ENCODE results near the gene ROS1. TPM values are rescaled to one million over a fixed set of nuclear protein-coding genes. Genes with fewer than 3 reads are reported as not detected.

ROS1 gene
- total and polyA plus RNA-seq, 10 of the 15 experiments (the other 5 are each of a cell fraction or from before 2014, with no cell fraction given) = under 0.01 to 0.07 (median 0.03) TPM; not detected in 5

- intact Hi-C loops (cut with micrococcal nuclease; ENCODE audit: unreplicated experiment) = no loop called here
- no peaks in the 10 kb centered on the region for H4K20me1 ChIP-seq (ENCODE audit: control insufficient read depth, insufficient read depth)
- H3K9ac ChIP-seq (ENCODE audit: control insufficient read depth, insufficient read depth, low read length) = no peak overlapping the region
- in situ Hi-C loops (cut with MboI) = no loop called here
- no peaks in the 10 kb centered on the region for H3K79me2 ChIP-seq (ENCODE audit: control insufficient read depth, insufficient read depth, low read length)
- ChIA-PET SMC1A (ENCODE audit: uncharacterized antibody, unreplicated experiment) (no interaction called here), RAD21 (ENCODE audit: unreplicated experiment) (no interaction called here), POLR2A (no interaction called here), CTCF (no interaction called here)
- ATAC-seq (no peak), DNase-seq (ENCODE audit: low read depth, low spot score) (no peak), FAIRE-seq (no peak)
- H3K36me3 ChIP-seq (ENCODE audit: control insufficient read depth in 2 of 2, insufficient read depth in 2 of 2, low read length in 1 of 2) = no peaks in the 10 kb centered on the region
- BruUV-seq (replicated peaks) = no TSS peak
- 48% methylated on average over 4 of the region's 4 CpGs for WGBS (ENCODE audit: insufficient coverage, insufficient replicate concordance, low lambda C conversion rate, missing lambda C conversion rate)
- H3K4me3 ChIP-seq = no peak overlapping the region
- H3K27me3 ChIP-seq (replicated peaks in 1 of 2; ENCODE audit: control insufficient read depth in 2 of 2, insufficient read depth in 2 of 2, low read length in 1 of 2) = no peaks in the 10 kb centered on the region
- TF ChIP-seq TCF12 (IDR thresholded peaks at IDR 0.05; ENCODE audit: low read depth, low read length) = no peak
- TF ChIP-seq BCL3 (IDR thresholded peaks at IDR 0.05; ENCODE audit: borderline replicate concordance, insufficient read depth, low read depth, low read length, poor library complexity, severe bottlenecking) = no peak
- no peak overlapping the region for H3K4me2 ChIP-seq (ENCODE audit: control insufficient read depth, insufficient read depth)
- no peak overlapping the region for H2AFZ ChIP-seq (ENCODE audit: control insufficient read depth, low read depth, low read length)
- no peaks in the 10 kb centered on the region for H3K4me1 ChIP-seq (ENCODE audit: control insufficient read depth, insufficient read depth, low read length)
- H3K27ac ChIP-seq (ENCODE audit: control insufficient read depth, insufficient read depth) = no peak overlapping the region
- no peaks in the 10 kb centered on the region for H3K9me3 ChIP-seq (replicated peaks; ENCODE audit: control insufficient read depth, insufficient read depth, low read length)
Measured at GRCh38 chr6:117328500-117328899, 97.2 kb downstream of the ROS1 start.

GRCh38 chr6:117328005-117328389 is 97.7 kb downstream of the ROS1 start:
- Histone ChIP-seq H3K36me3 (ENCODE audit: control insufficient read depth in 2 of 2, insufficient read depth in 2 of 2, low read length in 1 of 2) (no peaks in the 10 kb centered on the region), H3K9ac (ENCODE audit: control insufficient read depth, insufficient read depth, low read length) (no peak overlapping the region), H4K20me1 (ENCODE audit: control insufficient read depth, insufficient read depth) (no peaks in the 10 kb centered on the region), H3K27ac (ENCODE audit: control insufficient read depth, insufficient read depth) (no peak overlapping the region), H3K79me2 (ENCODE audit: control insufficient read depth, insufficient read depth, low read length) (no peaks in the 10 kb centered on the region), H3K9me3 (replicated peaks; ENCODE audit: control insufficient read depth, insufficient read depth, low read length) (no peaks in the 10 kb centered on the region), H2AFZ (ENCODE audit: control insufficient read depth, low read depth, low read length) (no peak overlapping the region), H3K4me3 (no peak overlapping the region), H3K4me1 (ENCODE audit: control insufficient read depth, insufficient read depth, low read length) (no peaks in the 10 kb centered on the region), H3K4me2 (ENCODE audit: control insufficient read depth, insufficient read depth) (no peak overlapping the region), H3K27me3 (replicated peaks in 1 of 2; ENCODE audit: control insufficient read depth in 2 of 2, insufficient read depth in 2 of 2, low read length in 1 of 2) (no peaks in the 10 kb centered on the region)
- RAD21 ChIA-PET (ENCODE audit: unreplicated experiment) = no interaction called here
- CTCF ChIA-PET = no interaction called here
- DNase-seq (ENCODE audit: low read depth, low spot score) (no peak), FAIRE-seq (no peak), ATAC-seq (no peak)
- TF ChIP-seq TCF3 (IDR thresholded peaks at IDR 0.05; ENCODE audit: borderline replicate concordance, insufficient read depth, low read depth, low read length) (no peak), IKZF1 (conservative IDR thresholded peaks at IDR 0.05) (no peak), HCFC1 (IDR thresholded peaks at IDR 0.05; ENCODE audit: low read length) (no peak), ETV6 (conservative IDR thresholded peaks at IDR 0.05 in 1 of 2, IDR thresholded peaks at IDR 0.05 in 1 of 2; ENCODE audit: borderline replicate concordance in 1 of 2, low read depth in 1 of 2) (no peak)
- SMC1A ChIA-PET (ENCODE audit: uncharacterized antibody, unreplicated experiment) = no interaction called here
- intact Hi-C loops (cut with micrococcal nuclease; ENCODE audit: unreplicated experiment) = no loop called here
- POLR2A ChIA-PET = no interaction called here
- BruUV-seq (replicated peaks) = no TSS peak
- in situ Hi-C loops (cut with MboI) = no loop called here

Data from GM12878 (cell line).